Fibroblast of villous mesenchyme (primary cell): Measurements from ENCODE around the gene DENND4C. TPM values are rescaled to one million over a fixed set of nuclear protein-coding genes. Genes with fewer than 3 reads are reported as not detected.
"Not testable (repeated sequence)": the region's sequence is repeated elsewhere in the genome, so short reads cannot be mapped to it uniquely, and the experiment has no call there.

ENCODE experiments used
- DNase-seq: peaks from one replicate; pipeline ENCODE4 v3.0.0-alpha.2; 2010; ENCODE audit warnings: low read depth
- H3K4me3 ChIP-seq: 2 replicates; pipeline ENCODE4 v1.5.1; 2011; ENCODE audit warnings: low read depth, mild to moderate bottlenecking, low read length
- CTCF ChIP-seq: IDR thresholded peaks from 2 replicates; pipeline ENCODE4 v1.5.1; 2012; ENCODE audit warnings: low read depth, mild to moderate bottlenecking, low read length; ENCODE audit not compliant: insufficient read depth
- total RNA-seq: library from RNA; depleted of rRNA; stranded (reverse); fragments of >200 nt; gene quantifications from 2 replicates; pipeline ENCODE4 v1.2.3, GENCODE V29; 2012

Gene DENND4C
- total RNA-seq, 1 donor, result 70.0 TPM

GRCh38 chr9:19379697-19380046, 149.2 kb downstream of the DENND4C start:
- peak overlapping the region; percentile 82 for H3K4me3 ChIP-seq
- no peak for TF ChIP-seq CTCF
- DNase-seq, result peak; percentile 43

- no peak for DNase-seq
- no peak for TF ChIP-seq CTCF
Measured at GRCh38 chr9:19380826-19381075, 150.3 kb downstream of the DENND4C start.

GRCh38 chr9:19381656-19382055, 151.2 kb downstream of the DENND4C start:
- TF ChIP-seq CTCF, result no peak
- no peak overlapping the region for H3K4me3 ChIP-seq
- no peak for DNase-seq

More at GRCh38 chr9:19380826-19381075, 150.3 kb downstream of the DENND4C start:
- H3K4me3 ChIP-seq, result peak overlapping the region; percentile 82

GRCh38 chr9:19385212-19385611, 154.7 kb downstream of the DENND4C start:
- not testable (repeated sequence) for DNase-seq, H3K4me3 ChIP-seq

GRCh38 chr9:19385786-19386501, 155.5 kb downstream of the DENND4C start:
- DNase-seq, result no peak
- H3K4me3 ChIP-seq, result no peak overlapping the region
- no peak for TF ChIP-seq CTCF

- no peak for TF ChIP-seq CTCF
- H3K4me3 ChIP-seq, result no peak overlapping the region
- no peak for DNase-seq
Measured at GRCh38 chr9:19386502-19387044, 156.1 kb downstream of the DENND4C start.

GRCh38 chr9:19387317-19387716, 156.8 kb downstream of the DENND4C start:
- no peak overlapping the region for H3K4me3 ChIP-seq
- peak; percentile 45 for DNase-seq

GRCh38 chr9:19389539-19389938, 159.0 kb downstream of the DENND4C start:
- DNase-seq, H3K4me3 ChIP-seq: not testable (repeated sequence)

More at GRCh38 chr9:19387317-19387716, 156.8 kb downstream of the DENND4C start:
- TF ChIP-seq CTCF, result no peak
